Activated CD4-positive, CD25-positive, alpha-beta regulatory T cell treated with anti-CD3 and anti-CD28 coated beads, Interleukin-2, amount 50 U/mL, for 72 hours (primary cell): ENCODE results near the gene FLNB.
A peak's percentile ranks its signal among the peaks of the same experiment; 100 is the strongest.

ENCODE experiments used
- DNase-seq: peaks from one replicate; pipeline ENCODE4 v3.0.0; 2021

Gene FLNB

DNA sequence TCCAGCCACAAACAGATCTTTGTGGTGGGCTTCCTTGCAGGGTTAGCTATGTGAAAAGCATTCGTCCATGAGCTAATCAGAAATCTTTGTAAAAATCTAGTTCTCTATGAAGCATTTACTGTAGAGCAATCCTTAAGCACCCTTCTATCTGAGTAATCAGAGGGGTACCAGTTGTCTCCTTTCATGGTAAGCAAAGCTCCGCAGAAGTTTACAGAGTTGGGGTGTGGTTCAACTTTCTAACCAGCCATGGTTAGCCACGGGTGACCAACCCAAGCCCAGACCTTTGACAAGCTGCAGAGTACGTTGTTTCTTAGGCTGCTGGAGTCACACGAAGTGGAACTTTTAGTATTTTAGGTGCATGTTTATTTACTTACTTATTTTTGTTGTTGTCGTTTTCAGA is 77.4 kb downstream of the FLNB start:
- no peak for DNase-seq

GRCh38 chr3:58088501-58088900 is 80.3 kb downstream of the FLNB start:
- no peak for DNase-seq

DNA sequence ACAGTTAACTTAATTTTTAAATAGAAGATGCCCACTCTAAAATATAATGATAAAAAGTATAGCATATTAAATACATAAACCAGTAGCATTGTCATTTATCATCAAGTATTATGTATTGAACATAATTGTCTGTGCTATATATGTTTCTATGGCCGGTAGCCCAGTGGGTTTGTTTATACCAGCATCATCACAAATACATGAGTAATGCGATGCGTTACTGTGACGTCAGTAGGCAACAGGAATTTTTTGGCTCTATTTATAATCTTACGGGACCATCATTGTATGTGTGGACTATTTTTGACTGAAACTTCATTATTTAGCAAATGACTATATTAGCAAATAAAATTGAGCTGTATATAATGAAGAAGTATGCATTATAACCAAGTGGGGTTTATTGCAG is 82.1 kb downstream of the FLNB start:
- DNase-seq: no peak

DNA sequence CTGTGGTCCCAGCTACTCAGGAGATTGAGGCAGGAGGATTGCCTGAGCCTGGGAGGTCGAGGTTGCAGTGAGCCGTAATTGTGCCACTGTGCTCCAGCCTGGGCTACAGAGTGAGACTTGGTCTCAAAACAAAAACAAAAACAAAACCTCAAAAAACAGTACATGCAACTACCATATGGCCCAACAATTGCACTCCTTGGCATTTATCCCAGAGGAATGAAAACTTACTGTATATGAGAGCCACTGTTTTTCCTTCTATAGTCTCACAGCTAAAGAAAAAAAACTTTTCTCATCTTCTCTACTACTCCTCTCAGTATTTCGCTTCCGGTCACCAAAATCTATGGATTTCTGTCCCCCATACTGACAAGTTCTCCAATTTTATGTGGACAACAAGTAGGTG is 84.3 kb downstream of the FLNB start:
- DNase-seq: no peak

DNA sequence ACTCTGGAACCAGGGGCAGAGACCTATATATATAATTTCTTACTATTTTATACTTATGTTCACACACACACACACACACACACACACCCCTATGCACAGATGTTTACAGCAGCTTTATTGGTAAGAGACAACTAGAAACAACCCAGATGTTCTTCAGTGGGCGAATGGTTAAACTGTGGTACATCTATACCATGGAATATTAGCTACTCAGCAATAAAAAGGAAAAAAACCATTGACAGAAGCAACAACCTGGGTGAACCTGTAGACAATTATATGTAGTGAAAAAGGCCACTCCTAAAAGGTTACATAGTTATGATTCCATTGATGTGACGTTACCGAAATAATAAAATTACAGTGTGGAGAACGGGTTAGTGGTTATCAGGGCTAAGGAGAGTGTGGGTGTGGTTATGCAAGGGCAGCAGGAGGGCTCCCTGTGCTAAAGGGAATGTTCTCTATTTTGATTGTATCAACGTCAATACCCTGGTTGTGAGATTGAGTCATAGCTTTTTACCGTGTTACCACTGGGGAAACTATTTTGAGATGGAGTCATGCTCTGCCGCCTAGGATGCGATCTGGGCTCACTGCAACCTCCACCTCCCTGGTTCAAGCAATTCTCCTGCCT is 85.5 kb downstream of the FLNB start:
- DNase-seq: no peak

- DNase-seq: no peak
Measured at GRCh38 chr3:58094657-58095056, 86.4 kb downstream of the FLNB start.

DNA sequence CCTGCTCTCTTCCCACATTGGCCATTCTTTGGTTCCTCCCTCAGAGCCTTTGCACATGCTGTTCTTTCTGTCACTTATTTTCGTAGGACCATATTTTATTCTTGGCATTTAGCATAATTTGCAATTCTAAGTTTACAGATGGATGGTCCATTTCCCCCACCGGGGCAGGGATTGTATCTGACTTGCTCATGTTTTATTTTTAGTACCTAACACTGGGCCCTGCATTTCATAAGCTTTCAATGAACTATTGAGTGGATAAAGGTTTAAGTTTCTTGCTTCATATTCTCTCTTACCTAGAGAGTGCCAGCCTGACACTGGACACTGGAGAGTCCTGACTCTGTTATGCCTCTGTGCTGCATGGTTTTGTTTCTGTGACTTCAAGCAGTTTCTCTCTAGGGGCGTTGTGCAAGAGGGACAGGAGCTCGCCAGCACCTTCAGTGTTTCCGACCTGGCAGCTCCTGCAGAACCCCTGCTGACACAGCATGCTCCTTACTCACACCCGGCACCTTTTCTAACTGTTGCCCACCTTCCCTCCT is 87.4 kb downstream of the FLNB start:
- no peak for DNase-seq

DNA sequence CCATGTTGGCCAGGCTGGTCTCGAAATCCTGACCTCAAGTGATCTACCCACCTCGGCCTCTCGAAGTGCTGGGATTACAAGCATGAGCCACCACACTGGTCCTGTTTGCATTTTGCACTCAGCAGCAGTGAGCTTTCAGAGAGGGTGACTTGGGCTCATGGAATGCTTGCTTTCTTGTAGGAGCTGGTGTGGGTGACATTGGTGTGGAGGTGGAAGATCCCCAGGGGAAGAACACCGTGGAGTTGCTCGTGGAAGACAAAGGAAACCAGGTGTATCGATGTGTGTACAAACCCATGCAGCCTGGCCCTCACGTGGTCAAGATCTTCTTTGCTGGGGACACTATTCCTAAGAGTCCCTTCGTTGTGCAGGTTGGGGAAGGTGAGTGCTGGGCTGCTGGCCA is 90.3 kb downstream of the FLNB start:
- no peak for DNase-seq

DNA sequence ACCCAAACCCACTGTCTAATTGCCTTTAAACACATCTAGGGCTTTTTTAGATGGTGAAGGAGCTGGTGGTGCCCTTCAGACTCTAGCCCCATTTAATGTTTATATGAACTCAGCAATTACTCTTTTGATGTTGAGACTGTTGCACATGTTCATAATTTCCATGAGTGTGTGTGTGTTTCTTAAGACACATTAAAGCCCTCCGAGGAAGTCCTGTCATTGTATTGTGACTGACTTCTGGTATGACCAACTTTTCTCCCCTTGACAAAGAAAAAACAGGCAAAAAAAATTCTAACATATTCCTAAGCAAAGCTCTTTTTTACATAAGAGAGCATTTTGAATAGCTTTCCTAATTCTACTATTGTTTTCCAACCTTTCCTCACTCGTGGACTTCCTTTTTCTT is 91.6 kb downstream of the FLNB start:
- DNase-seq: no peak

GRCh38 chr3:58101499-58102389 is 93.5 kb downstream of the FLNB start:
- no peak for DNase-seq

GRCh38 chr3:58102390-58102750 is 94.1 kb downstream of the FLNB start:
- DNase-seq: no peak

DNA sequence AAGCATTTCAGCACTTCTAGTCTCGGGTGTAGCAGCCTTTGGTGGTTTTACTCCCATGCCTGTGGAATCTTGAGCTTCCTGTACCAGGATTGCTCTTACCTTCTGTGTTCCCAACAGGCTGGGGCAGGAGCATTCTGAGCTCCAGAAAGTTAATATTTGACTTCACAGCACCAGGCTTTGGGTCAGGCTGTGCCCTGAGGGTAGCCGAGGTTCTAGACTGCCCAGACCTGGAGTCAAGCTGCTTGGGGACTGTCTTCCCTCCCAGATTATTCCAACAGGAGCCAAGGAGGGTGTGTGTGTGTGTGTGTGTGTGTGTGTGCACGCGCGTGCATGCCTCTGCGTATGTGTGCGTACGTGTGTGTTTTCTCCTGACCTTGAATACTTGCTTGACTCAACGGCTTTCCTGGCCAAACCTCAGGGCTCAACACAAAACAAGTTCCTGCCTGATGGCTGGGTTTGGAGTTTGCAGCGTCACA is 94.8 kb downstream of the FLNB start:
- DNase-seq: no peak

DNA sequence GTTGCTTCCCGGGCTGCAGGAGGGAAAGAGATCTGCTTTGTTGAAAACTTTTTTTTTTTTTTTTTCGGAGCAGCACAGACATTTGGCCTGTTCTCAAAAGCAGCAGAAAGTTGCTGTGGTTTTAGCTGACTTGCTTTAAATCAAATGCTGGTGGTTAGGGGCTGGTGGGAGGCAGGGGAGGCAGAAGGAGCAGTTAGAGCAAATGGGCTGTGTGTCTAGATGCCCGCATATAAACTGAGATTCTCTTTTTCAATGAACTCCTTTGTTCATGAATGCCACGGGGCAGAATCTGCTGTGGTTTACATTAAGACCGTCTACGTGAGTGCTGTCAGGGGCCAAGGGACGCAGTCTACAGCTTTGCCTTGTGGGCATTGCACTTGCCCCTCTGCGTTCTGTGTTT is 95.9 kb downstream of the FLNB start:
- DNase-seq: no peak

DNA sequence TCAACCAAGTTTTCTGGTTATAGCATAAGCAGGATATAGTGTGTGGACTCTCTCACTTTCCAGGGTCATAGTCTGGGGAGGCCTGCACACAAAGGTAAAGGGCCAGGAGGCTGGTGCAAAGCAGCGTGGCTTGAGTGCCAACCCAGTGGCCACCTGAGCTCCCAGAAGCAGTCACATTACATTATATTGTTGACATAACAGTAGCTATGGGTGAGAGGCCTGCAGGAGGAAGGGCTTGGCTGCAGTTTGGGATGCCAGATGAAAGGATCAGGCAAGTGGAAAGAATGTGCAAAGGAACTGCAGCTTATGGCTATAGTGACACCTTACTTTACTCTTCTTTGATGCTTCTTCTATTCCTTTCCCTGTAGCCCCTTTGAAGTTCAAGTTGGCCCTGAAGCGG is 96.5 kb downstream of the FLNB start:
- DNase-seq: no peak

DNA sequence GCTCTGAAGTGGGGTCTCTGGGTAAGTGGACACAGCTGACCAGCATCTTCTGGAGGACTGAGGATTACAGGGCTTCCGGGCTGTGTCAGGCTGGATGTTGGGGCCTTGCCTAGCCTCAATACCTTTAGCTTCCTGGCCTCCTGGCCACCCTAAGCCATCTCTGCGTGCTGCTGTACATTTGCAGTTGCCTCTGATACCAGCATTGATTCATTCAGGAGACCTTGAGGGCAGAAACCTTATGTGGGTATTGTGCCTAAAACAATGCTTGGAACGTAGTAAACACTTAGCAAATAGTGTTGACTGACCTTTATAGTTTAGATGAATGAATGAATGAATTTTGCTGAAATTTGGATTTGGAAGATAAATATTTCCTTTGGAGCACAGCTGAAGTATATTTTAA is 97.0 kb downstream of the FLNB start:
- DNase-seq: no peak

DNA sequence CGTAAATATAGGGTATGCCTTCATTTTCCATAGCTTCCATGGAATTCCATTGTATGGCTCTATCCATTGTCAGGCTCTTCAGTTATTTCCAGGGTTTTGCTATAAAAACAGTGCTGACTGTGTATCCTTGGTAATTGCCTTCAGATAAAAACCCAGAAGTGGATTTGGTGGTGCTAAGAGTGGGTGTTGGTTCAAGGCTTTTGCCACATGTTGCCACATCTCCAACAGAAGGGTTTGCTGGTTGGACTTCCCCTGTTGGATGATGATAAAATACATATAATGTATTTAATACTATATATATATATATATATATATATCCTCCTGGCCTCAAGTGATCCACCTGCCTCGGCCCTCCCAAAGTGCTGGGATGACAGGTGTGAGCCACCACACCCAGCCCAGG is 97.8 kb downstream of the FLNB start:
- no peak for DNase-seq

GRCh38 chr3:58106640-58107039 is 98.4 kb downstream of the FLNB start:
- no peak for DNase-seq

DNA sequence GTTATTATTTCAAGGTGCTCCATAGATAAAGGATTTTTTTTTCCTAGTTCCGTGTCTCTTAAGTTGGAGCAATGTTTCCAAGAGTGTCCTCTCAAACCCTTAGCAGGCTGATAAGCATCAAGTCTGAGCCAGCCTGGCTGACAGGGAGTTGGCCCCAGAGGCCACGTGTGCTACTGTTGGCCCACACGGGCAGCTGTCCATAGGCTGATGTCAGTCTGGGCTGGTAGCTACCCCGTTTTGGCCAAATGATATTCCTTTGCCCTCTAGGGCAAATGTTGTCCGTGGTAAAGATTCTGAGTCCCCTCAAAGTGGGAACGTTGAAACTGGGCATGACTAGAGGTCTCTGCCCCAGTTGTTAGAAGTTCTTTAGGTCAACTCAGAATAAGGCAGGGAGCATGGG is 99.4 kb downstream of the FLNB start:
- no peak for DNase-seq

DNA sequence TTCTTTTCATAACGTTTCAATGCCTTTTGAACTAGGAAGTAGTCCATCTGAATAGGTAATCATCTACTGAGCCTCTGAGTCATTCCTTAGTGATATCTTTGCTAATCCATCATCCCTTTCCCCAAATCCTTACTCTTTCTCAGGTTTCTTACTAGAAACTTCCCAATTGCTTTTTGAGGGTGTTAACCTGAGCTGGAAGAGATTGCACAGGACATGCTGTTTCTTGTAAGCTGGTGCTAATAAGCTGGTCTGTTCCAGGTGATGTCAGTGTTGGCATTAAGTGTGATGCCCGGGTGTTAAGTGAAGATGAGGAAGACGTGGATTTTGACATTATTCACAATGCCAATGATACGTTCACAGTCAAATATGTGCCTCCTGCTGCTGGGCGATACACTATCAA is 101.5 kb downstream of the FLNB start:
- DNase-seq: no peak

GRCh38 chr3:58111513-58112184 is 103.4 kb downstream of the FLNB start:
- no peak for DNase-seq

DNA sequence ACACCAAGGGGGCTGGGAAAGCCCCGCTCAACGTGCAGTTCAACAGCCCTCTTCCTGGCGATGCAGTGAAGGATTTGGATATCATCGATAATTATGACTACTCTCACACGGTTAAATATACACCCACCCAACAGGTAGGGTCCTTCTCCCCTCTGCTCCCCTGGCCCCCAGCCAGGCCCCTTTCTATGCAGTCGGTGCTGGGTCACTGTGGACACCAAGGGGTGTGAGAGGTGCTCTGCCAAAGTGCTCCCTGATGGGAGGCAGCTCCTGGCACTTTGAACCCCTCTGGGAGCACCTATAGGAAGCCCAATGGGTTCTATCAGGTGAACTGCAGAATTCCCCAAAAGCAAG is 103.9 kb downstream of the FLNB start:
- DNase-seq: no peak

GRCh38 chr3:58115175-58115574 is 107.0 kb downstream of the FLNB start:
- no peak for DNase-seq

- peak; percentile 40 for DNase-seq
Measured at GRCh38 chr3:58116161-58116955, 108.1 kb downstream of the FLNB start.
